GM18502 (cell line): ENCODE data around the gene SIPA1.
A peak's percentile ranks its signal among the peaks of the same experiment; 100 is the strongest.

Source experiments
- ATAC-seq: cut with Tn5 transposase; IDR thresholded peaks from one replicate; pipeline ENCODE4 v1.9.1; 2021; ENCODE audit warnings: mild to moderate bottlenecking; ENCODE audit not compliant: unreplicated experiment, poor library complexity

The SIPA1 gene

GRCh38 chr11:65607614-65608426 lies 30.1 kb upstream of the SIPA1 start:
- no peak for ATAC-seq

- no peak for ATAC-seq
Measured at GRCh38 chr11:65609229-65609628, 28.7 kb upstream of the SIPA1 start.

- ATAC-seq, result no peak
Measured at GRCh38 chr11:65609665-65610064, 28.2 kb upstream of the SIPA1 start.

- ATAC-seq, result no peak
Measured at GRCh38 chr11:65610404-65610803, 27.5 kb upstream of the SIPA1 start.

GRCh38 chr11:65611028-65611757 lies 26.7 kb upstream of the SIPA1 start:
- no peak for ATAC-seq

GRCh38 chr11:65611758-65612603 lies 25.9 kb upstream of the SIPA1 start:
- ATAC-seq, result no peak

- no peak for ATAC-seq
Measured at GRCh38 chr11:65612691-65613090, 25.2 kb upstream of the SIPA1 start.

GRCh38 chr11:65613091-65613928 lies 24.6 kb upstream of the SIPA1 start:
- no peak for ATAC-seq

- peak; percentile 77 for ATAC-seq
Measured at GRCh38 chr11:65615229-65615949, 22.5 kb upstream of the SIPA1 start, which contains the start of gene PCNX3. PCNX3 (plus strand) TSS chr11:65615776; CDS start chr11:65616312, 536 bp downstream.

- ATAC-seq, result no peak
Measured at GRCh38 chr11:65615950-65616574, 21.8 kb upstream of the SIPA1 start.

GRCh38 chr11:65616575-65617001 lies 21.3 kb upstream of the SIPA1 start:
- no peak for ATAC-seq

- ATAC-seq, result no peak
Measured at GRCh38 chr11:65617136-65617850, 20.6 kb upstream of the SIPA1 start.

GRCh38 chr11:65617990-65618751 lies 19.7 kb upstream of the SIPA1 start:
- ATAC-seq, result no peak

- no peak for ATAC-seq
Measured at GRCh38 chr11:65618763-65619162, 19.1 kb upstream of the SIPA1 start.

GRCh38 chr11:65619281-65619928 lies 18.5 kb upstream of the SIPA1 start:
- no peak for ATAC-seq

- ATAC-seq, result no peak
Measured at GRCh38 chr11:65620666-65621065, 17.2 kb upstream of the SIPA1 start.

- no peak for ATAC-seq
Measured at GRCh38 chr11:65621460-65621859, 16.4 kb upstream of the SIPA1 start.
